Measurements from ENCODE around the gene TAS1R2. TPM values are rescaled to one million over a fixed set of nuclear protein-coding genes. Genes with fewer than 3 reads are reported as not detected.
"Not testable (repeated sequence)": the region's sequence is repeated elsewhere in the genome, so short reads cannot be mapped to it uniquely, and the experiment has no call there.

TAS1R2 gene
- total and polyA plus RNA-seq, 3 donors from 2014 or later, result 0.19 TPM; not detected in 2

DNA sequence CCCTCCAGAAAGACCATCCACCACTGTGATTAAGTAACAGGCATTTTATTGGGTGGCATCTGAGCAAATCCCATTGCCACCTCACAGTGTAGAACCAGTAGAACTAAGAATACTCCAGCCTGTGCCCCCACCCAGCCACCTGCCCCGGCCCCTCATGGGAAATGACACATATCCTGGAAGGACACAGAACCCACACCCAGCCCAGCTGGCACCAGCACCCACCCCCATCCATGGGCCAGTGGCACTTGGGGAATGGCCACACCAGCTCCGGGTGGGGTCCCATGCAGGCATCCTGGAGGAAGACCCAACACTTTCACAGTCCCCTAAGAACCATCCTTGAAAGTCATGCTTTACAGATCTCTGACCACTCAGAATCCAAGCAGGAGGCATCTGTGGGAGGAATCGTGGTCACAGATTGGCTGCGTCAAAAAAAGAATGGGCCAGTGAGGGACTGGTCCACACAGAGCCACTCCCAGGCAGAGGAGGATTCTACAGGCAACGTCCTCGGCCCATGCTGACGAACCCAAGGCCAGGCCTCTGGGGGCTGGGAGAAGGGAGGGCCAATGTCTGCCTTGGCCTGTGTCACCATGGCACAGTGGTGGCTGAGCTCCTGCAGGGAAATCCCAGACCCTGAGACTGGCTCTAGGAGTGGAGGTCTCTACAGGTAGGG lies 12.1 kb upstream of the TAS1R2 start:
- intact Hi-C loops (cut with DNase I; ENCODE audit: low total_unique reads), result no loop called here
- Histone ChIP-seq H3K9me3 (no peaks in the 10 kb centered on the region), H3K4me3 (no peak overlapping the region), H3K27me3 (no peaks in the 10 kb centered on the region), H3K4me1 (no peaks in the 10 kb centered on the region), H3K36me3 (ENCODE audit: low read depth, missing control alignments) (no peaks in the 10 kb centered on the region), H3K27ac (no peak overlapping the region)
- 68 to 74% methylated on average over 7 of the region's 7 CpGs for WGBS, 2 donors
- TF ChIP-seq, protein P1, sequence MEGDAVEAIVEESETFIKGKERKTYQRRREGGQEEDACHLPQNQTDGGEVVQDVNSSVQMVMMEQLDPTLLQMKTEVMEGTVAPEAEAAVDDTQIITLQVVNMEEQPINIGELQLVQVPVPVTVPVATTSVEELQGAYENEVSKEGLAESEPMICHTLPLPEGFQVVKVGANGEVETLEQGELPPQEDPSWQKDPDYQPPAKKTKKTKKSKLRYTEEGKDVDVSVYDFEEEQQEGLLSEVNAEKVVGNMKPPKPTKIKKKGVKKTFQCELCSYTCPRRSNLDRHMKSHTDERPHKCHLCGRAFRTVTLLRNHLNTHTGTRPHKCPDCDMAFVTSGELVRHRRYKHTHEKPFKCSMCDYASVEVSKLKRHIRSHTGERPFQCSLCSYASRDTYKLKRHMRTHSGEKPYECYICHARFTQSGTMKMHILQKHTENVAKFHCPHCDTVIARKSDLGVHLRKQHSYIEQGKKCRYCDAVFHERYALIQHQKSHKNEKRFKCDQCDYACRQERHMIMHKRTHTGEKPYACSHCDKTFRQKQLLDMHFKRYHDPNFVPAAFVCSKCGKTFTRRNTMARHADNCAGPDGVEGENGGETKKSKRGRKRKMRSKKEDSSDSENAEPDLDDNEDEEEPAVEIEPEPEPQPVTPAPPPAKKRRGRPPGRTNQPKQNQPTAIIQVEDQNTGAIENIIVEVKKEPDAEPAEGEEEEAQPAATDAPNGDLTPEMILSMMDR (IDR thresholded peaks at IDR 0.05), result no peak
- no peak for TF ChIP-seq POLR2A (IDR thresholded peaks at IDR 0.05)
- DNase-seq, result no peak

DNA sequence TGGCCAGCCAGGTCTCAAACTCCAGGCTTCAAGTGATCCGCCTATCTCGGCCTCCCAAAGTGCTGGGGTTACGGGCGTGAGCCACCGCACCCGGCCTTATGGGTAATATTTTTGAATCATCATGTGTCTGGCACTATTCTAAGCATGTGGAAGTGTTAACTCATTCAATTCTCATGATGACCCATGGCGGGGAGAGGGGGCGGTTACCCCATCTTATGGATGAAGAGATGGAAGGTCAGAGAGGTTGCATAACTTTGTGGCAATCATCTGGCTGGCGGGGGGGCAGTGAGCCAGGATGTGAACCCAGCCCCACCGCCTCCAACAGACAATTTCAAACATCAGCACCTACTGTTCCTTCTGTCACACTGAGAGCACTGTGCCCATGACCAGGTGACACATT lies 11.5 kb upstream of the TAS1R2 start:
- Histone ChIP-seq H3K9me3 (no peaks in the 10 kb centered on the region), H3K27me3 (no peaks in the 10 kb centered on the region), H3K36me3 (ENCODE audit: low read depth, missing control alignments) (no peaks in the 10 kb centered on the region), H3K4me3 (no peak overlapping the region), H3K27ac (no peak overlapping the region), H3K4me1 (no peaks in the 10 kb centered on the region)
- WGBS, 2 donors, result 84 to 95% methylated on average over 10 of the region's 10 CpGs
- no peak for DNase-seq
- TF ChIP-seq, protein P1 (IDR thresholded peaks at IDR 0.05), result no peak
- TF ChIP-seq POLR2A (IDR thresholded peaks at IDR 0.05), result no peak
- intact Hi-C loops (cut with DNase I; ENCODE audit: low total_unique reads), result no loop called here

DNA sequence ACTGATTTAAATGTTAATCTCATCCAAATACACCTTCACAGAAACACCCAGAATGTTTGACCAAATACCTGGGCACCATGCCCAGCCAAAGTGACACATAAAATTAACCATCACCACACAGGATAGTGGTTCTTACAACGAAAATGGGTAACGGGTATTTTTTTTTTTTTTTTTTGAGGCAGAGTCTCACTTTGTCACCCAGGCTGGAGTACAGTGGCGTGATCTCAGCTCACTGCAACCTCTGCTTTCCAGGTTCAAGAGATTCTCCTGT lies 11.1 kb upstream of the TAS1R2 start:
- H3K4me3 ChIP-seq; H3K9me3 ChIP-seq; DNase-seq; H3K4me1 ChIP-seq; intact Hi-C loops (cut with DNase I; ENCODE audit: low total_unique reads); H3K36me3 ChIP-seq (ENCODE audit: low read depth, missing control alignments); H3K27me3 ChIP-seq; H3K27ac ChIP-seq: not testable (repeated sequence)
- WGBS, 2 donors, result 90 to 91% methylated on average over 3 of the region's 3 CpGs

DNA sequence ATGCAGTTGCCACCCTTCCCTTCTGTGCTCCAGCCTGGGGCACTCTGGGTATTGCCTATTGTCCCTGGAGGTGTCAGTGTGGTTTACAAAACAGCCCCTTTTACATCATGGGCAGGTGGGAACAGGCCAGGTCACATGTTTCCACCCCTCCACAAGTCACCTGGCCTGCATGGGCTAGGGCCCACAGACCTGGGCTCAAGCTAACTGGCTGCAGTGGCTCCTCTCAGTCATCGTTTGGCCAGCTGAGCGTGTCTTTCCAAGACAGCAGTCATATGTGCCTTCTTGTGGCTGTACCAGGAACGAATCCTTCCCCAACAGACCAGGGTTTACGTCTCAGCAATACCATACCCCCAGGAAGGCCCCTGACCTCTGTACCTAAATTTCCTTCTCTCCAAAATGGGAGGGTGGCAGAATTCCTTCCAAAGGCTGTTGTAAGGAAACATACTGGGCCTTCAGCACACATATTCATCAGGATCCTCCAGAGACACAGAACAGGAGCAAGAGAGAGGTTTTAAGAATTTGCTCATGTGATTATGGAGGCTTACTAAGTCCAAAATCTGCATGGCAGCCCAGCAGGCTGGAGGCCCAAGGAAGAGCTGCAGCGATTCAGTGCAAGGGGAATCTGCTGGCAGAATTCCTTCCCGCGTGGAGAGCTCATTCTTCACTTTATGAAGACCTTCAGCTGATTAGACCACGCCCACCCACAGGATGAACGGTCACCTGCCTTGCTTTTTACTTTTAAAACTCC lies 10.6 kb upstream of the TAS1R2 start:
- TF ChIP-seq, protein P1 (IDR thresholded peaks at IDR 0.05), result no peak
- no peak for TF ChIP-seq POLR2A (IDR thresholded peaks at IDR 0.05)
- H3K4me3 ChIP-seq, result no peak overlapping the region
- DNase-seq, result no peak
- no peaks in the 10 kb centered on the region for H3K27me3 ChIP-seq
- no peaks in the 10 kb centered on the region for H3K4me1 ChIP-seq
- H3K27ac ChIP-seq, result no peak overlapping the region
- WGBS, 2 donors, result 78 to 85% methylated on average over 9 of the region's 9 CpGs
- intact Hi-C loops (cut with DNase I; ENCODE audit: low total_unique reads), result no loop called here
- H3K9me3 ChIP-seq, result no peaks in the 10 kb centered on the region
- no peaks in the 10 kb centered on the region for H3K36me3 ChIP-seq (ENCODE audit: low read depth, missing control alignments)

DNA sequence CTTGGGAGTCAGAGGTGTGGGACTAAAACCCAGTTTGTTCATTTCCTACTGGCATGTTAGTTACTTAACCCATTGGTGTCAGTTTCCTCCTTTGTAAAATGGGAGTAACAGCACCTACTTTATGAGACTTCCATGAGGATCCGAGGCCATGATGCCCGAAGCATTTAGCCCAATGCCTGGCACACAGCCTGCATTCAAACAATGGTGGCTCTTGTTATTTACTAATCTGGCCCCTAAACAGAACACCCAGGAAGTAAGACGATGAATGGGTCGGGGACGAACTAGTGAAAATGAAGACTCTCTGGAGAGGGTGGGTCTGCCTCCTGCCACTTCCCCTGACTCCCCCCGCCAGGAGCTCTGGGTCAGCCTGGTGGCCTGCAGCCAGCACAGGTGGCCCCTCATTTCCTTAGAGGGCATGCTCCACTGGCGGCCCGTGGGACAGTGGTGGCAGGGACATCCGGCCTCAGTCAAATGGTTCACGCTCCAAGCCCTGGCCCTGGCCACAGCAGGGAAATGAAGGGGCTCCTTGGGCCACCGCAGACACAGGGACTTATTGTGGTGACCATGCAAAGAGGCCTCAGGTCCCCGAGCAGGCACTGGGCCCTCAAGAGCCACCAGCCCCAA lies 9.5 kb upstream of the TAS1R2 start:
- DNase-seq, result no peak
- WGBS, 2 donors, result 78 to 86% methylated on average over 12 of the region's 12 CpGs
- Histone ChIP-seq H3K4me3 (no peak overlapping the region), H3K36me3 (ENCODE audit: low read depth, missing control alignments) (no peaks in the 10 kb centered on the region), H3K4me1 (no peaks in the 10 kb centered on the region), H3K27me3 (no peaks in the 10 kb centered on the region), H3K27ac (no peak overlapping the region), H3K9me3 (no peaks in the 10 kb centered on the region)
- TF ChIP-seq, protein P1 (IDR thresholded peaks at IDR 0.05), result no peak
- no peak for TF ChIP-seq POLR2A (IDR thresholded peaks at IDR 0.05)
- intact Hi-C loops (cut with DNase I; ENCODE audit: low total_unique reads), result no loop called here
